Liver (tissue), 9 donors: ENCODE results near the gene GALK1. TPM values are rescaled to one million over a fixed set of nuclear protein-coding genes. Genes with fewer than 3 reads are reported as not detected.
A peak's percentile ranks its signal among the peaks of the same experiment; 100 is the strongest.

ENCODE experiments used
- DNase-seq: peaks from one replicate; pipeline ENCODE4 v3.0.0-alpha.2; 2017; ENCODE audit warnings: low spot score
- H3K27ac ChIP-seq, 2 donors: one replicate each; pipeline ENCODE4 v1.7.0; 2013; ENCODE audit warnings: inconsistent platforms in 2 of 2, low read length in 2 of 2, control low read depth in 1 of 2, low read depth in 1 of 2, mild to moderate bottlenecking in 1 of 2
- H3K27me3 ChIP-seq, 4 donors: one replicate each; pipeline versions ENCODE4 v1.6.1 to v1.7.0; 2013; ENCODE audit warnings: low read length in 3 of 4, inconsistent platforms in 1 of 4, mild to moderate bottlenecking in 1 of 4, moderate library complexity in 1 of 4; ENCODE audit not compliant: control insufficient read depth in 4 of 4, insufficient read depth in 4 of 4
- H3K36me3 ChIP-seq, 4 donors: one replicate each; pipeline versions ENCODE4 v1.6.1 to v1.7.0; 2013; ENCODE audit warnings: low read length in 3 of 4, mild to moderate bottlenecking in 3 of 4, low read depth in 1 of 4, moderate library complexity in 1 of 4; ENCODE audit not compliant: control insufficient read depth in 4 of 4, insufficient read depth in 3 of 4
- H3K4me1 ChIP-seq, 4 donors: one replicate each; pipeline versions ENCODE4 v1.6.1 to v1.7.0; 2013; ENCODE audit warnings: low read length in 3 of 4, mild to moderate bottlenecking in 3 of 4, moderate library complexity in 1 of 4; ENCODE audit not compliant: control insufficient read depth in 4 of 4, insufficient read depth in 4 of 4
- H3K4me3 ChIP-seq, 3 donors: one replicate each; pipeline versions ENCODE4 v1.6.1 to v1.7.0; 2013; ENCODE audit warnings: low read length in 3 of 3, control low read depth in 1 of 3, low read depth in 1 of 3, mild to moderate bottlenecking in 1 of 3
- H3K9ac ChIP-seq, 2 donors: one replicate each; pipeline ENCODE4 v1.7.0; 2013; ENCODE audit warnings: low read length in 2 of 2, mild to moderate bottlenecking in 2 of 2, moderate library complexity in 2 of 2, control low read depth in 1 of 2, low read depth in 1 of 2
- H3K9me3 ChIP-seq, 4 donors: one replicate each; pipeline versions ENCODE4 v1.6.1 to v1.7.0; 2013; ENCODE audit warnings: low read length in 3 of 4; ENCODE audit not compliant: control insufficient read depth in 4 of 4
- CTCF ChIP-seq: fragments of 150-350 bp; IDR thresholded peaks from 2 replicates; pipeline ENCODE4 v1.5.1; 2017; ENCODE audit warnings: improper control_type of control experiment, low read depth, low read length; ENCODE audit not compliant: missing input control
- EGR1 ChIP-seq, 2 donors: IDR thresholded peaks; 2 replicates each; pipeline ENCODE4 v1.6.1; 2016 to 2018; ENCODE audit warnings: antibody characterized with exemption in 2 of 2, low read depth in 2 of 2
- FOXA2 ChIP-seq: IDR thresholded peaks from 2 replicates; pipeline ENCODE4 v1.6.1; 2016; ENCODE audit warnings: antibody characterized with exemption
- GABPA ChIP-seq, 2 donors: IDR thresholded peaks in 1 of 2; conservative IDR thresholded peaks in 1 of 2; 2 replicates each; pipeline ENCODE4 v1.6.1; 2016; ENCODE audit warnings: antibody characterized with exemption in 2 of 2, mild to moderate bottlenecking in 1 of 2, moderate library complexity in 1 of 2
- HNF4A ChIP-seq, 2 donors: conservative IDR thresholded peaks; 2 replicates each; pipeline ENCODE4 v1.6.1; 2016; ENCODE audit warnings: antibody characterized with exemption in 2 of 2, mild to moderate bottlenecking in 2 of 2
- HNF4G ChIP-seq: IDR thresholded peaks from 2 replicates; pipeline ENCODE4 v1.6.1; 2016; ENCODE audit warnings: antibody characterized with exemption
- JUND ChIP-seq, 2 donors: IDR thresholded peaks; 2 replicates each; pipeline ENCODE4 v1.6.1; 2016; ENCODE audit warnings: antibody characterized with exemption in 2 of 2
- NR2F2 ChIP-seq: IDR thresholded peaks from 2 replicates; pipeline ENCODE4 v1.6.1; 2016; ENCODE audit warnings: antibody characterized with exemption
- RXRA ChIP-seq, 2 donors: IDR thresholded peaks; 2 replicates each; pipeline ENCODE4 v1.6.1; 2017 to 2018; ENCODE audit warnings: antibody characterized with exemption in 2 of 2, mild to moderate bottlenecking in 1 of 2
- SP1 ChIP-seq: IDR thresholded peaks from 2 replicates; pipeline ENCODE4 v1.6.1; 2018; ENCODE audit warnings: antibody characterized with exemption, mild to moderate bottlenecking
- TAF1 ChIP-seq: conservative IDR thresholded peaks from 2 replicates; pipeline ENCODE4 v1.6.1; 2016; ENCODE audit warnings: antibody characterized with exemption, mild to moderate bottlenecking
- YY1 ChIP-seq: IDR thresholded peaks from 2 replicates; pipeline ENCODE4 v1.6.1; 2016; ENCODE audit warnings: antibody characterized with exemption, mild to moderate bottlenecking
- WGBS: extraction: QIAGEN DNeasy Blood & Tissue Kit; methylation state at CpG from one replicate; pipeline ENCODE4 v1.1.7; 2013; 5-methylcytosine and 5-hydroxymethylcytosine counted together
- polyA plus RNA-seq, 2 donors: library from polyadenylated mRNA; stranded (reverse) in 1 of 2; unstranded in 1 of 2; fragments of 200-250 nt in 1 of 2; fragments of >200 nt in 1 of 2; fragmentation: Nextera tagmentation in 1 of 2; extraction: Ambion mirVana in 1 of 2; gene quantifications; one replicate each; pipeline versions ENCODE4 v1.2.1 to v1.2.3, GENCODE V29; 2013 to 2015
- total RNA-seq, 2 donors: library from RNA; depleted of rRNA; stranded (reverse); fragments of >200 nt; gene quantifications; one replicate each; pipeline ENCODE4 v1.2.3, GENCODE V29; 2014
- TF ChIP-seq, protein P1 (sequence below): IDR thresholded peaks from 2 replicates; pipeline ENCODE4 v1.6.1; 2016; ENCODE audit warnings: antibody characterized with exemption
- TF ChIP-seq, protein P2 (sequence below): IDR thresholded peaks from 2 replicates; pipeline ENCODE4 v1.6.1; 2016; ENCODE audit warnings: antibody characterized with exemption
- TF ChIP-seq, protein P3 (sequence below): IDR thresholded peaks from 2 replicates; pipeline ENCODE4 v1.6.1; 2016; ENCODE audit warnings: antibody characterized with exemption
- donor health status: healthy.
- donor health status: healthy.
- donor health status: healthy.
- donor health status: healthy.
- donor health status: healthy.

Gene GALK1
- total and polyA plus RNA-seq, 4 donors: 59.0 to 230 (median 95.9) TPM

DNA sequence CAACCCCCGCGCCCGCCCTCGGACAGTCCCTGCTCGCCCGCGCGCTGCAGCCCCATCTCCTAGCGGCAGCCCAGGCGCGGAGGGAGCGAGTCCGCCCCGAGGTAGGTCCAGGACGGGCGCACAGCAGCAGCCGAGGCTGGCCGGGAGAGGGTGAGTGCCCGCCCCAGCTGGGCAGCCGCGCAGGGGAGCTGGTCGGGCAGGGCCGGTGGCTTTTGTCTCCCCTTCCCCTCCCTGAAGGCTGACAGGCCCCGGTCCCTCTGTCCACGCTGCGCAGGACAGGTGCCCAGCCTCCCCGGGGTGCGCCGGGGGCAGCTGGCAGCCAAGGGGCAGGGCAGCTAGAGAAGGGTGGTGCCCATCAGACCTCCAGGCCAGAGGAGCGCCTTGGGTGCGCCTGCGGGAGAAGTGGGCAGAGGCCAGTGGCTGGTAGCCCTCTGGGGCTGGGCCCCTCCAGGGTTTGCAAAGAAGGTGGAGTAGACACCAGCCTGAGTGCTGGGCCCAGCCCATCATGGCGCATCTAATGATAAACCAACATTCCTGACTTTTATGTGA lies 43.5 kb downstream of the GALK1 start:
- H3K36me3 ChIP-seq: no peaks in the 10 kb centered on the region
- H3K27ac ChIP-seq: no peak overlapping the region
- peaks cover 0 to 5% (median 0%) of the 10 kb centered on the region in 4 donors for H3K27me3 ChIP-seq
- H3K4me3 ChIP-seq: peak overlapping the region in 1 of 3 donors; percentile 49
- 24% methylated on average over 33 of the region's 33 CpGs for WGBS
- no peak overlapping the region for H3K9ac ChIP-seq
- DNase-seq: no peak
- H3K4me1 ChIP-seq: peaks cover 0 to 6% (median 5%) of the 10 kb centered on the region in 4 donors
- TF ChIP-seq TAF1 (no peak), RXRA (IDR thresholded peaks at IDR 0.05) (no peak), HNF4A (conservative IDR thresholded peaks at IDR 0.05) (no peak), HNF4G (no peak), GABPA (IDR thresholded peaks at IDR 0.05 in 1 of 2, conservative IDR thresholded peaks at IDR 0.05 in 1 of 2) (no peak), NR2F2 (no peak)
- TF ChIP-seq, protein P1, sequence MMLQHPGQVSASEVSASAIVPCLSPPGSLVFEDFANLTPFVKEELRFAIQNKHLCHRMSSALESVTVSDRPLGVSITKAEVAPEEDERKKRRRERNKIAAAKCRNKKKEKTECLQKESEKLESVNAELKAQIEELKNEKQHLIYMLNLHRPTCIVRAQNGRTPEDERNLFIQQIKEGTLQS: no peak
- no peaks in the 10 kb centered on the region for H3K9me3 ChIP-seq

DNA sequence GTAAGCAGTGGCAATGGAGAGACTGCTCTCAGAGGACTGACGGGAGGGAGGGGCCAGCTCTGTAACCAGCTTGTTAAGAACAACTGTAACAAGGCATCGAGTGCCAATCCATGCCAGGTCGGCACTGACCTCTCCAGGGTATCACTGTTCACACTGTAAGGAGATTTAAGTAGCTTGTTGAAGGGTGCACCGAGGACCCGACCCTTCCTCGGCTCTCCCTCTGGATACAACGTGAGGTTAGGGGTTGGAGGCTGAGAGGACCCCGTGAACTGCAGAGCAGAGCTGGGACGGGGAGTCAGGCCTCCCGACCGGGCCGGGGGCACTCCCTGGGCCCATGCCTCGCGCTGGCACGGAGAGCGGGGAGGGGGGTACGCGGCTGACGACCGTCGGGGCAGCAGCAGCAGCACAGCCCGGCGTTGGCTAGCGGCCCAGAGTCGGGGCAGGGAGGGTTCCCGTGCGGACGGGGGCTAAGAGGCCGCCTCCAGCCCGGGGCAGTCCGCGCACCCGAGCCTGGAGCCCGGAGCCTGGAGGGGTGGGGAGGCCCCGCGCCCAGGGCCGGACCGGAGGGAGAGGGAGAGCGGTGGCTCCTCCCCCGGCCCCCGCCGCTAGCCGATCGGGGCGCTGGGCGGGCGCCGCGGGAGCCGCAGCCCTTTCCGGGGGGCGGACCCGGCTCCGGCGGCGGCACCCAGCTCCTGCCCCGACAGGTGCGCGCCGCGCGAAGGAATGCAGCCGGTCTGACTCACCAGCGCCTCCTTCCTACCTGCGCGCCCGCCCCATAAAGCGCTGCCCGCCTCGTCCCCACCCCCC lies 44.1 kb downstream of the GALK1 start, which contains the start of gene ITGB4:
ITGB4 (plus strand) TSS at position 804 of the 807 bp plus-strand sequence. CDS start 3,245 bp downstream, outside the sequence.
- H3K27me3 ChIP-seq: peaks cover 0 to 5% (median 0%) of the 10 kb centered on the region in 4 donors
- no peak for TF ChIP-seq NR2F2
- no peak for TF ChIP-seq SP1
- no peak for TF ChIP-seq YY1
- TF ChIP-seq TAF1: no peak
- TF ChIP-seq CTCF: no peak
- no peak for TF ChIP-seq HNF4G
- TF ChIP-seq, protein P2, sequence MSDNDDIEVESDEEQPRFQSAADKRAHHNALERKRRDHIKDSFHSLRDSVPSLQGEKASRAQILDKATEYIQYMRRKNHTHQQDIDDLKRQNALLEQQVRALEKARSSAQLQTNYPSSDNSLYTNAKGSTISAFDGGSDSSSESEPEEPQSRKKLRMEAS: no peak
- TF ChIP-seq JUND (IDR thresholded peaks at IDR 0.05): no peak
- TF ChIP-seq, protein P1: no peak
- TF ChIP-seq, protein P3, sequence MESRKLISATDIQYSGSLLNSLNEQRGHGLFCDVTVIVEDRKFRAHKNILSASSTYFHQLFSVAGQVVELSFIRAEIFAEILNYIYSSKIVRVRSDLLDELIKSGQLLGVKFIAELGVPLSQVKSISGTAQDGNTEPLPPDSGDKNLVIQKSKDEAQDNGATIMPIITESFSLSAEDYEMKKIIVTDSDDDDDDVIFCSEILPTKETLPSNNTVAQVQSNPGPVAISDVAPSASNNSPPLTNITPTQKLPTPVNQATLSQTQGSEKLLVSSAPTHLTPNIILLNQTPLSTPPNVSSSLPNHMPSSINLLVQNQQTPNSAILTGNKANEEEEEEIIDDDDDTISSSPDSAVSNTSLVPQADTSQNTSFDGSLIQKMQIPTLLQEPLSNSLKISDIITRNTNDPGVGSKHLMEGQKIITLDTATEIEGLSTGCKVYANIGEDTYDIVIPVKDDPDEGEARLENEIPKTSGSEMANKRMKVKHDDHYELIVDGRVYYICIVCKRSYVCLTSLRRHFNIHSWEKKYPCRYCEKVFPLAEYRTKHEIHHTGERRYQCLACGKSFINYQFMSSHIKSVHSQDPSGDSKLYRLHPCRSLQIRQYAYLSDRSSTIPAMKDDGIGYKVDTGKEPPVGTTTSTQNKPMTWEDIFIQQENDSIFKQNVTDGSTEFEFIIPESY: no peak
- TF ChIP-seq FOXA2: no peak
- no peak for TF ChIP-seq EGR1 (IDR thresholded peaks at IDR 0.05; ENCODE audit: low read depth in 2 of 2)
- TF ChIP-seq HNF4A (conservative IDR thresholded peaks at IDR 0.05): no peak
- TF ChIP-seq GABPA (IDR thresholded peaks at IDR 0.05 in 1 of 2, conservative IDR thresholded peaks at IDR 0.05 in 1 of 2): no peak
- WGBS: 3% methylated on average over 70 of the region's 70 CpGs

More for the DNA sequence above, 44.1 kb downstream of the GALK1 start, which contains the start of gene ITGB4:
- H3K27ac ChIP-seq: no peak within 1 kb of the TSS
- peaks cover 0 to 6% (median 5%) of the 10 kb centered on the region in 4 donors for H3K4me1 ChIP-seq
- no peak for DNase-seq
- no peaks in the 10 kb centered on the region for H3K9me3 ChIP-seq
- no peaks in the 10 kb centered on the region for H3K36me3 ChIP-seq
- no peak within 1 kb of the TSS for H3K9ac ChIP-seq
- peak within 1 kb of the TSS in 2 of 3 donors; percentile 12 to 49 for H3K4me3 ChIP-seq
